ENCODE data around the gene PRKACG. TPM values are rescaled to one million over a fixed set of nuclear protein-coding genes. Genes with fewer than 3 reads are reported as not detected.

The PRKACG gene
- polyA plus RNA-seq, 1 donor (not counting 4 experiments of a cell fraction or from before 2014, with no cell fraction given) = not detected

GRCh38 chr9:69012696-69013381 lies 1.1 kb downstream of the PRKACG start:
- no peak overlapping the region for H3K4me3 ChIP-seq (ENCODE audit: control insufficient read depth in 2 of 3, extremely low read depth in 1 of 3, insufficient read depth in 2 of 3, low read depth in 1 of 3, low read length in 3 of 3)
- no peaks in the 10 kb centered on the region for H3K9me1 ChIP-seq (ENCODE audit: control insufficient read depth, extremely low read depth, insufficient read depth, low read length)
- H3K36me3 ChIP-seq (ENCODE audit: control insufficient read depth in 2 of 2, extremely low read depth in 1 of 2, insufficient read depth in 2 of 2, low read length in 2 of 2) = no peaks in the 10 kb centered on the region
- no peaks in the 10 kb centered on the region for H4K20me1 ChIP-seq (ENCODE audit: control insufficient read depth, extremely low read depth, insufficient read depth, low read length)
- dilution Hi-C loops (cut with MboI; ENCODE audit: extremely low pct_ligation_motif_present, low sequenced_read_pairs) = no loop called here
- H2AFZ ChIP-seq (ENCODE audit: control insufficient read depth, low read length) = no peak overlapping the region
- no peak overlapping the region for H3K9ac ChIP-seq (ENCODE audit: control insufficient read depth, extremely low read depth, insufficient read depth, low read length)
- H3K27ac ChIP-seq (ENCODE audit: control insufficient read depth, insufficient read depth, low read length) = no peak overlapping the region
- H3K27me3 ChIP-seq (ENCODE audit: control insufficient read depth, extremely low read depth, insufficient read depth, low read length) = no peaks in the 10 kb centered on the region
- peaks cover 6% of the 10 kb centered on the region for H3K4me1 ChIP-seq (ENCODE audit: control insufficient read depth, extremely low read depth, insufficient read depth, low read length)
- H3K4me2 ChIP-seq (ENCODE audit: control insufficient read depth, extremely low read depth, insufficient read depth, low read depth, low read length) = no peak overlapping the region
- DNase-seq (ENCODE audit: low read depth, low spot score) (no peak), FAIRE-seq (no peak)
- no peaks in the 10 kb centered on the region for H3K79me2 ChIP-seq (ENCODE audit: control insufficient read depth, insufficient read depth, low read length)
- TF ChIP-seq CTCF (optimal IDR thresholded peaks at IDR 0.05 in 1 of 3, IDR thresholded peaks at IDR 0.05 in 1 of 3, conservative IDR thresholded peaks at IDR 0.05 in 1 of 3; ENCODE audit: extremely low read depth in 1 of 3, insufficient read depth in 2 of 3, low read length in 3 of 3) = no peak
- no peak for TF ChIP-seq EZH2 (IDR thresholded peaks at IDR 0.05; ENCODE audit: low read length)
- H3K9me3 ChIP-seq (ENCODE audit: control insufficient read depth, low read depth, low read length) = no peaks in the 10 kb centered on the region

GRCh38 chr9:69009708-69010107 lies 4.2 kb downstream of the PRKACG start:
- H3K4me3 ChIP-seq (ENCODE audit: control insufficient read depth in 2 of 3, extremely low read depth in 1 of 3, insufficient read depth in 2 of 3, low read depth in 1 of 3, low read length in 3 of 3) = no peak overlapping the region
- H3K9me3 ChIP-seq (ENCODE audit: control insufficient read depth, low read depth, low read length) = no peaks in the 10 kb centered on the region
- no peak overlapping the region for H3K27ac ChIP-seq (ENCODE audit: control insufficient read depth, insufficient read depth, low read length)
- H3K36me3 ChIP-seq (ENCODE audit: control insufficient read depth in 2 of 2, extremely low read depth in 1 of 2, insufficient read depth in 2 of 2, low read length in 2 of 2) = no peaks in the 10 kb centered on the region
- TF ChIP-seq EZH2 (IDR thresholded peaks at IDR 0.05; ENCODE audit: low read length) (no peak), CTCF (optimal IDR thresholded peaks at IDR 0.05 in 1 of 3, IDR thresholded peaks at IDR 0.05 in 1 of 3, conservative IDR thresholded peaks at IDR 0.05 in 1 of 3; ENCODE audit: extremely low read depth in 1 of 3, insufficient read depth in 2 of 3, low read length in 3 of 3) (no peak)
- H3K4me2 ChIP-seq (ENCODE audit: control insufficient read depth, extremely low read depth, insufficient read depth, low read depth, low read length) = no peak overlapping the region
- H2AFZ ChIP-seq (ENCODE audit: control insufficient read depth, low read length) = no peak overlapping the region
- FAIRE-seq (peak; percentile 23), DNase-seq (ENCODE audit: low read depth, low spot score) (no peak)
- peaks cover 6% of the 10 kb centered on the region for H3K4me1 ChIP-seq (ENCODE audit: control insufficient read depth, extremely low read depth, insufficient read depth, low read length)
- H4K20me1 ChIP-seq (ENCODE audit: control insufficient read depth, extremely low read depth, insufficient read depth, low read length) = no peaks in the 10 kb centered on the region
- H3K79me2 ChIP-seq (ENCODE audit: control insufficient read depth, insufficient read depth, low read length) = no peaks in the 10 kb centered on the region
- no peak overlapping the region for H3K9ac ChIP-seq (ENCODE audit: control insufficient read depth, extremely low read depth, insufficient read depth, low read length)
- dilution Hi-C loops (cut with MboI; ENCODE audit: extremely low pct_ligation_motif_present, low sequenced_read_pairs) = no loop called here
- H3K9me1 ChIP-seq (ENCODE audit: control insufficient read depth, extremely low read depth, insufficient read depth, low read length) = no peaks in the 10 kb centered on the region
- H3K27me3 ChIP-seq (ENCODE audit: control insufficient read depth, extremely low read depth, insufficient read depth, low read length) = no peaks in the 10 kb centered on the region
